ENCODE results near the gene DUSP23. TPM values are rescaled to one million over a fixed set of nuclear protein-coding genes. Genes with fewer than 3 reads are reported as not detected.

DUSP23 gene
- total RNA-seq, 4 donors from 2014 or later = 43.2 to 75.2 (median 50.1) TPM

DNA sequence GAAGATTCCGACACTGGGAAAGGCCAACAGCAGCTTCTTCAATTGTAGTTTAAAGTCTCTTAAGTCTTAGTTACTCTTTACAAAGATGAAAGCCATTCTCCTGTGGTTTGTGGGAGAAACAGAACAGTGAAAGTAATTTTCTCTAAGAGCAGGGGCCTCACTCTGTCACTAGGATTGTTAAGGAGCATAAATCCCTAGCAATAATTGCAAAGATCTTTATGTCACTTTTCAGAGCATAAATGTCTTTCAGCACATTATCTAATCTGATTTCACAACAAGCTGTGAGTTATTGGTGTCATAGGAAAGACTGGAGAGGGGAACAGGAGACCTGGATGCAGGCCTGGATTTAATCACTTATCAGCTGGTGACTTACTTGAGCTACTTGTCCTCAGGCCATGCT is 32.4 kb upstream of the DUSP23 start:
- TF ChIP-seq, protein P1, sequence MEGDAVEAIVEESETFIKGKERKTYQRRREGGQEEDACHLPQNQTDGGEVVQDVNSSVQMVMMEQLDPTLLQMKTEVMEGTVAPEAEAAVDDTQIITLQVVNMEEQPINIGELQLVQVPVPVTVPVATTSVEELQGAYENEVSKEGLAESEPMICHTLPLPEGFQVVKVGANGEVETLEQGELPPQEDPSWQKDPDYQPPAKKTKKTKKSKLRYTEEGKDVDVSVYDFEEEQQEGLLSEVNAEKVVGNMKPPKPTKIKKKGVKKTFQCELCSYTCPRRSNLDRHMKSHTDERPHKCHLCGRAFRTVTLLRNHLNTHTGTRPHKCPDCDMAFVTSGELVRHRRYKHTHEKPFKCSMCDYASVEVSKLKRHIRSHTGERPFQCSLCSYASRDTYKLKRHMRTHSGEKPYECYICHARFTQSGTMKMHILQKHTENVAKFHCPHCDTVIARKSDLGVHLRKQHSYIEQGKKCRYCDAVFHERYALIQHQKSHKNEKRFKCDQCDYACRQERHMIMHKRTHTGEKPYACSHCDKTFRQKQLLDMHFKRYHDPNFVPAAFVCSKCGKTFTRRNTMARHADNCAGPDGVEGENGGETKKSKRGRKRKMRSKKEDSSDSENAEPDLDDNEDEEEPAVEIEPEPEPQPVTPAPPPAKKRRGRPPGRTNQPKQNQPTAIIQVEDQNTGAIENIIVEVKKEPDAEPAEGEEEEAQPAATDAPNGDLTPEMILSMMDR (IDR thresholded peaks at IDR 0.05) = no peak
- no peak for TF ChIP-seq POLR2AphosphoS5 (IDR thresholded peaks at IDR 0.05)
- TF ChIP-seq EP300 (IDR thresholded peaks at IDR 0.05) = no peak
- no peak for TF ChIP-seq POLR2A (IDR thresholded peaks at IDR 0.05; ENCODE audit: low read depth)
- 100% methylated on average over 1 of the region's 1 CpG for WGBS
- Histone ChIP-seq H3K27me3 (no peaks in the 10 kb centered on the region), H3K36me3 (no peaks in the 10 kb centered on the region), H3K9me3 (no peaks in the 10 kb centered on the region), H3K27ac (replicated peaks in 1 of 4) (no peak overlapping the region), H3K4me3 (no peak overlapping the region), H3K4me1 (no peaks in the 10 kb centered on the region)
- no peak for DNase-seq (ENCODE audit: extremely low spot score)
- intact Hi-C loops (cut with DNase I) = no loop called here

DNA sequence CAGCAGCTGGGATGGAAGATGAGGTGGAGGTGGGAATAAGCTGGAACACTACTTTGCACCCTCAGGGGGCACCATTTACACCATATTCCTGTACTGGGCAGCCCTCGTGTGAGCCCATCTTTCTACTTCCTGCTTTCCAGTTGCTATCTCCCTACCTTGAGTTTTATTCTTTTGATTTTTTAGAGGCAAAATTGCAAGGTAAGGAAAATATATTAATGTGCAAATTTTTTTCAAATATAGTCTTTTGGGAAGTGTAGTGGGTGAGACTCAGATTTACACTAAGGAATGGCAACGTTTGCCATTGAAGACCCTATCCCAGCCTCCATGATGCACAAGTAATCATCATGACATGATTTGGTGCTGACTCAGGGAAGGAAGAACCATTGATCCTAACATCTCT is 31.1 kb upstream of the DUSP23 start:
- WGBS = 64% methylated on average over 2 of the region's 2 CpGs
- TF ChIP-seq, protein P1 (IDR thresholded peaks at IDR 0.05) = no peak
- no peak for TF ChIP-seq POLR2A (IDR thresholded peaks at IDR 0.05; ENCODE audit: low read depth)
- TF ChIP-seq POLR2AphosphoS5 (IDR thresholded peaks at IDR 0.05) = no peak
- TF ChIP-seq EP300 (IDR thresholded peaks at IDR 0.05) = no peak
- no peak for DNase-seq (ENCODE audit: extremely low spot score)
- Histone ChIP-seq H3K9me3 (no peaks in the 10 kb centered on the region), H3K27me3 (no peaks in the 10 kb centered on the region), H3K36me3 (no peaks in the 10 kb centered on the region), H3K4me3 (no peak overlapping the region), H3K4me1 (no peaks in the 10 kb centered on the region), H3K27ac (replicated peaks in 1 of 4) (no peak overlapping the region)
- intact Hi-C loops (cut with DNase I) = no loop called here

DNA sequence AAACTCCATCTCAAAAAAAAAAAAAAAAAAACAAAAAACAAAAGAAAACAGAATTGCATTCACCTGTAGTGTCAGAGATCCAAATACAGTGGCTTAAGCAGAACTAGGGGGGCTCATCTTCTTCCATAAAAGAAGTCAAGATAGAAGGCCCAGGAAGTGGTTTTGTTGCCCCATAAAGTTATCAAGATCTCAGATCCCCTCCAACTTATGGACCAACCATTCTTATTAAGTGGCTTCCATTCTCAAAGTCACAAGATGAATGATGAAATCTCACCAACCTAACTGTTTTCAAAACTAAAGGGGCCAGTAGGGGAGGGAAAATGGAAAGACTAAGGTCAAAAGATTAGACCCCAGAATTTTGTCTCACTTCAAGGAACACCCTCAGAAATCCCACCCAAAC is 30.1 kb upstream of the DUSP23 start:
- Histone ChIP-seq H3K27me3 (no peaks in the 10 kb centered on the region), H3K4me3 (no peak overlapping the region), H3K4me1 (no peaks in the 10 kb centered on the region), H3K9me3 (no peaks in the 10 kb centered on the region), H3K36me3 (no peaks in the 10 kb centered on the region), H3K27ac (replicated peaks in 1 of 4) (no peak overlapping the region)
- TF ChIP-seq, protein P1 (IDR thresholded peaks at IDR 0.05) = no peak
- TF ChIP-seq EP300 (IDR thresholded peaks at IDR 0.05) (no peak), POLR2AphosphoS5 (IDR thresholded peaks at IDR 0.05) (no peak)
- intact Hi-C loops (cut with DNase I) = no loop called here
- DNase-seq (ENCODE audit: extremely low spot score) = no peak

- TF ChIP-seq POLR2AphosphoS5 (IDR thresholded peaks at IDR 0.05) (no peak), POLR2A (IDR thresholded peaks at IDR 0.05; ENCODE audit: low read depth) (no peak), EP300 (IDR thresholded peaks at IDR 0.05) (no peak)
- TF ChIP-seq, protein P1 (IDR thresholded peaks at IDR 0.05) = no peak
- peak overlapping the region in 2 of 4 donors; percentile 54 to 62 for H3K27ac ChIP-seq (replicated peaks in 1 of 4)
- no peaks in the 10 kb centered on the region for H3K4me1 ChIP-seq
- H3K36me3 ChIP-seq = no peaks in the 10 kb centered on the region
- no peaks in the 10 kb centered on the region for H3K9me3 ChIP-seq
- no peaks in the 10 kb centered on the region for H3K27me3 ChIP-seq
- no peak overlapping the region for H3K4me3 ChIP-seq
- DNase-seq (ENCODE audit: extremely low spot score) = no peak
- intact Hi-C loops (cut with DNase I) = no loop called here
Measured at GRCh38 chr1:159751031-159751430, 29.7 kb upstream of the DUSP23 start.

GRCh38 chr1:159752135-159752580 is 28.6 kb upstream of the DUSP23 start:
- intact Hi-C loops (cut with DNase I) = no loop called here
- Histone ChIP-seq H3K4me3 (no peak overlapping the region), H3K36me3 (no peaks in the 10 kb centered on the region), H3K27me3 (no peaks in the 10 kb centered on the region), H3K27ac (replicated peaks in 1 of 4) (peak overlapping the region; percentile 15 to 62 (median 36)), H3K4me1 (peaks cover 0 to 4% (median 1%) of the 10 kb centered on the region in 4 donors), H3K9me3 (no peaks in the 10 kb centered on the region)
- TF ChIP-seq POLR2AphosphoS5 (IDR thresholded peaks at IDR 0.05) = peak; percentile 72 to 76
- no peak for TF ChIP-seq POLR2A (IDR thresholded peaks at IDR 0.05; ENCODE audit: low read depth)
- peak; percentile 71 for TF ChIP-seq EP300 (IDR thresholded peaks at IDR 0.05)
- no peak for DNase-seq (ENCODE audit: extremely low spot score)
- 55% methylated on average over 4 of the region's 4 CpGs for WGBS
